Effector CD8-positive, alpha-beta T cell (primary cell): ENCODE results near the gene BRI3BP.

ENCODE experiments used
- DNase-seq: peaks from one replicate; lab custom pipeline; 2025; lab: John Stamatoyannopoulos, UW
- total RNA-seq, 4 experiments: gene quantifications; one replicate each; lab custom pipeline; 2026; lab: John Stamatoyannopoulos, UW

Gene BRI3BP
- 18.4 to 32.7 (median 25.9) reads per million in 4 experiments for total RNA-seq

DNA sequence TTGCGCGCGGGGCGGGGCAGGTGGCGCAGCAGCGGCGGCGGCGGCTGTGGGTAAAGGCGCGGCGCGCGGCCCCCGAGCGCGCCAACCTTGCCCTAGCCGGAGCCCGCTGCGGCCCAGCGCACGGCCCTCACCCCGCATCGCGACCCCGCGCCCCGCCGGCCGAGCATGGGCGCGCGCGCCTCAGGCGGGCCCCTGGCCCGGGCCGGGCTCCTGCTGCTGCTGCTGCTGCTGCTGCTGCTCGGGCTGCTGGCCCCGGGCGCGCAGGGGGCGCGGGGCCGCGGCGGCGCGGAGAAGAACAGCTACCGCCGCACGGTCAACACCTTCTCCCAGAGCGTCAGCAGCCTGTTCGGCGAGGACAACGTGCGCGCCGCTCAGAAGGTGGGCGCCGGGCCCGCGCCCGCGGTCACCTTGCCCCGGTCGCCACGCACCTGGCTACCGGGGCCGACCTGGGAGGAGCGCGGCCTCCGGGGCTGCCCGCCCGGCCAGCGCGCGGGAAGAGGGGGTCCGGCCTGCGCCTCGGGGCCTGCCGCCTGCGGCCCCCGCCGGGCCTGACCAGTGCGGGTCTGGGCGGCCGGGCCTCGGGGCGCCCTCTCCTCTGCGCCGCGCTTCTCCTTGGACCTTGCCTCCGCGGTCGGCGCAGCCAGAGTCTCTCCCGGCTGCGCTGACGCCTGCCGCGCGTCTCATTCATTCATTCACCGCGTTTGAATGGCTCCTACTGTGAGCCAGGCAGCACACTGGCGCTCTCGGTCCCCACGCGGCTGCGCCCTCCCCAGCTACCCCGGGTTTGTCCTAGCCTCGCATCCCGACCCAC is at the start of gene BRI3BP:
BRI3BP (plus strand) TSS at position 20 of the 811 bp plus-strand sequence; CDS start at position 166, 146 bp downstream.
- DNase-seq, result no peak

GRCh38 chr12:124946447-124946793 is 47.0 kb upstream of the BRI3BP start:
- no peak for DNase-seq

GRCh38 chr12:124947013-124947412 is 46.4 kb upstream of the BRI3BP start:
- no peak for DNase-seq

DNA sequence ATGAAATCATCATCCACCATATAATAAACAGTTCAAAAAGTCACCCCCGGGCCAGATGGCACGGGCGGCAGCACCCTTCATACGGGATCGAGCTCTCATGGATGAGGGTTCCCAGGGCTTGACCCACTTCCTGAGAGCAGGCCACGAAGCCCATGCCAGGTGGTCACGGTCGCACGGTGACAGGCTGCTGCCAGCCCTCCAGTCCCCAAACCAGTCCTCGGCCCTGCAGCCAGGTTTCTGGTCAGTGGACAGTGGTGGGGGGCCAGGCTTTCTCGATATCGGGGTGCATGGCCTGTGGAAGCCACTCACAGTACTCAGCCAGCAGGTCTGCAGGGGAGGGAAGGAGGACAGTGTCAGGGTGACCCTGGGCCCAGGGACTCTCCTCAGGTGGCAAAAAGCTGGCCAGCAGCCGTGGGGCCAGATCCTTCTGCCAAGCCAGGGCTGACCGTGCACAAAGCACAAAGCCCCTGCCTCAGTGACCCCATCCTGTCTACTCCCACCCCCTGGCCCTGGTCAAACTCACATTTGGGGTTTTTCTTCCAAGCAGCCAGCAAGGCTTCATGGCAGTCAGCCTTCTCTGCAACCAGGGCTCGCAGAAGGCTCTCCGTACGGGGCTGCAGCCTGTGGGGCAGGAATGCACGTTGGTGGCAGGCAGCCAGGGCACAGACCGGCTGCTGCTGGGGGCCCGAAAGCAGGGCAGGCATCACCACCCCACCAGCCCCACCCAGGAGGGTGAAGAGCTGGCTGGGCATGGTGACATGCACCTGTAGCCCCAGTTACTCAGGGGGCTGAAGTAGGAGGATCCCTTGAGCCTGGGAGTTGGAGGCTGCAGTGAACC is 45.7 kb upstream of the BRI3BP start:
- no peak for DNase-seq

- DNase-seq, result no peak
Measured at GRCh38 chr12:124949066-124949465, 44.4 kb upstream of the BRI3BP start.

DNA sequence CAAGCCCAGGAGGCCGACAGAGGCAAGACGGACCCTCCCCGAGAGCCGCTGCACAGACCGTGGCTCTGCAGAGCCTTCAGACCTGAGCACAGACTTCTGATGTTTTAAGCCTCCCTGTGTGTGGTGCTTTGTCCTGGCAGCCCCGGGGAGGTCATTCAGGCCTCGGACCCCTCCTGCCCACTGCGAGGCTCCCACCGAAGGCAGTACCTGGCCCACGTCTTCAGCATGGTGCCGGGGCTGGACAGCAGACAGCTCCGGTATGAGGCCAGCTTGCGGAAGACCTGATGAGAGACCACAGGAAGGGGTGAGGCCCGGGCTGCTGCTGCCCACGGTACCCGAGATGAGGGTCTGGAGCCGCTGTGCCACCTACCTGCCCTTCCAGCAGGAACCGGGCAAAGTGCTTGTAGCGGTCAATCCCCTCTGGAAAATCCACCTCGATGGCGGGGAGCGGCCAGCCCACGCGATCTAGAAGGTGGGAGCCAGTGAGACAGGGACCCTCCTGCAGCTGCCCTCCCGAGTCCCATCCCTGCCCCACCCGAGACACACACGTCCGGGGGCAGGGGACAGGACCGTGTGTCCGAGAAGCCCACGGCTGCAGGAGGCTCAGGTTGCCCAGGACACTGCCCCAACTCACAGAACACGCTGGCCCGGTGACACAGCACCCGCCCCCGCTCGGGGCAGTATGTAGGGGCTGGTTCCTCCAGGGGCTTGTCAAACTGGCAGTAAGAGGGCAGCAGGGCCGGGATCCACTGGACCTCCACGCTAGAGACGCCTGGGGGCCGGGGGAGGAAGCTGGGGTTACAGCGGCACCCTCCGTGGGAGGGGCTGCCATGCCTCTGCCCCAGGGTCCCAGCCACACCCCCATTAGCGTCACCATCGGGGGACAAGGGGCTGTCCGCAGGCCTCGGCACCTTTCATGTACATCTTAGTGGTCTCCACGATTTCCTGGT is 43.4 kb upstream of the BRI3BP start:
- DNase-seq, result no peak

DNA sequence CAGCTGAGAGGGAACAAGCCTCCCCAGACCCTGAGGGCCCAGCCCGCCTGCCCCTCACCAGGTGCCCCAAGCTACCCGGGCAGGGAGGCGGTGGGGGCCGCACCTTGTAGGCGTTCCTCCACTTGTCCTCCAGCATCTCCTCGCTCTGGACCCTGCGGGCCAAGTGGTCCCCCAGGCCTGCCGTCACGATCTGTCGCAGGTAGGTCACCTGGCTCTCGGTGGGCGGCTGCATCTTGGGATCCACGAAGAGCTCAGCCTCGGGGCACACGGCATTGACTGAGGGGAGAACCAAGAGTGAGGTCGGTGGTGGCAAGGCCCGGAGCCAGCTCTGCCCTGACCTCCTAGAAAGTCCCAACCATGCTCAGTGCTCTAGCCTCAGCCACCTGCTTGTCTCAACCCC is 41.1 kb upstream of the BRI3BP start:
- DNase-seq, result no peak

DNA sequence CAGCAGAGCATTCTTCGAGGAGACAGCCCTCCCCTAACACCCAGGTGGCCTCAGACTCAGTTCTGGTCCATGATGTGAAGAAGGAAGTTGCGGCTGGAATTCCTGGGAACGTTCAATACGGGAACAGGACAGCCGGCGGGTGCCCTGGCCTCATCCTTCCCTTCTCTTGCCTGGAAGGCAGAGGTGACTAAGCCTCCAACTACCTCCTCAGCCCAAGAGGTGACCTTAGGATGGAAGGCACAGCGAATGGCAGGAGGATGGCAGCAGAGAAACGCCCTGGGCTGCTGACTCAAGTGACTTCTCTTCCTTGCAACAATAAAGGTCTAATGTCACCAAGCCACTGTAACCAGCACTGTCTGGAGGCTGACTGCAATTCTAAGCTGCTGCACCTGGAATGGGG is 40.6 kb upstream of the BRI3BP start:
- no peak for DNase-seq

DNA sequence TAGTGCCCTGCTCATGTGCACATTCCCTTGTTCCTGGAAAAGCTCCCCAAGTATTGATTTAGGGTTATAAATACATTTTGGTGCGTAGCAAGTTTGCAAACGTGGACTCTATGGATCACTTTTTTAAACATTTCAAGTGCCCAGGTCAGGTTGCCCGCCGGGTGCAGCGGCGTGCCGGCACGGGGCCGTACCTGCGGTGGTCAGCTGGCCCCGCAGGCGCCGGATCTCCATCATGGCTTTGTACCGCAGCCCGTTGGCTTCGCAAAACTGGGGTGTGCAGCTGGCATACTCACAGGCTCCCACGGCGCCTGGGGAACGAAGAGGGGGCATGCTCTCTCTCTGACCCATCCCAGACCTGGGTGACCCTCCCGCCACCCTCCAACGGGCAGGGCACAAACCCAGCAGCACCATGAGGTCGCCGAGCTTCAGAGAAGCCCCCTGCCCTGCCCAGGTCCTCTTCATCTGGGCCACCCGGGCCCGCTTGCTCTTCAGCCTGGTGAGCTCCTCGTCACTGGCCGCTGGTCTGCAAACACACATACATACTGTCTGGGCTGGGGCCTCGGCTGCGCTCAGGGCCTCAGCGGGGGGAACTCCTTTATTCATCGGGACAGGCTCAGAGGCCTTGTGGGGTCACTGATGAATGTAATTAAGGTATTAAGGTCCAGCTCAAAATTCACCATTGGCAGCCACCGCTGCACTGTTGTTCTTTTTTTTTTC is 39.6 kb upstream of the BRI3BP start:
- DNase-seq, result no peak

DNA sequence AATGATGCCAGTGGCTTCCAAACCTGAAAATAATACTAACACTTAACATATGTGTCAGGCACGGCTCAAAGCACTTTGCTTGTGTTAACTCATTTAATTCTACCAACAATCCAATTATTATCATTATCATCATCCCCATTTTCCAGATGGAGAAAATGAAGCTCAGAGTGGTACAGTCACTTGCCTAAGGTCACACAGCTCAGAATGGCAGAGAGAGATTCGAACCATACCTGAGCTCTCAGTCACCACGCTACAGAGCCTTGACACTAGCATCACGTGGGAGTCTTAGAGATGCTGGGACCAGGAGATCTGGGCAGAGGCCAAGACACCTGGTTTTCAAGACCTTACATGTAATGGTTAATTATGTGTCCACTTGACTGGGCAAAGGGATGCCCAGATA is 38.7 kb upstream of the BRI3BP start:
- DNase-seq, result no peak

DNA sequence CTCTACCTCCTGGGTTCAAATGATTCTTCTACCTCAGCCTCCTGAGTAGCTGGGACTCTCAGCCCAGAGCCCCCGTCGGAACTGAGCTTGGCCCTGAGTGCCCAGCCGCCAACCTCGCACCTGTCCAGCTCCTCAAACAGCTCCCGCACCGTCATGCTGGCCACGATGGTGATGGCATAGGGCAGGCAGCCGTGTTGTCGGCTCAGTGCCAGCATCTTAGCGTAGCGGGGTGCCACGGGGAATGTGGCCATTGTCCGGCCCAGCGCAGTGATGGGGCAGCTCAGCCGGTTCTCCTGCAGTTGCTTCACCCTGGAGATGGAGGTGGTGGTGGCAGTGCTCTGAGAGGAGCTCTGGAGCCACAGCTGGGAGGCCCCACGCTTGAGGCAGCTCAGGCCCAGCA is 36.9 kb upstream of the BRI3BP start:
- DNase-seq, result no peak

GRCh38 chr12:124961055-124961454 is 32.4 kb upstream of the BRI3BP start:
- DNase-seq, result no peak

GRCh38 chr12:124963211-124963610 is 30.2 kb upstream of the BRI3BP start:
- DNase-seq, result no peak

- DNase-seq, result no peak
Measured at GRCh38 chr12:124964251-124964650, 29.2 kb upstream of the BRI3BP start.

- no peak for DNase-seq
Measured at GRCh38 chr12:124964836-124965462, 28.5 kb upstream of the BRI3BP start.

DNA sequence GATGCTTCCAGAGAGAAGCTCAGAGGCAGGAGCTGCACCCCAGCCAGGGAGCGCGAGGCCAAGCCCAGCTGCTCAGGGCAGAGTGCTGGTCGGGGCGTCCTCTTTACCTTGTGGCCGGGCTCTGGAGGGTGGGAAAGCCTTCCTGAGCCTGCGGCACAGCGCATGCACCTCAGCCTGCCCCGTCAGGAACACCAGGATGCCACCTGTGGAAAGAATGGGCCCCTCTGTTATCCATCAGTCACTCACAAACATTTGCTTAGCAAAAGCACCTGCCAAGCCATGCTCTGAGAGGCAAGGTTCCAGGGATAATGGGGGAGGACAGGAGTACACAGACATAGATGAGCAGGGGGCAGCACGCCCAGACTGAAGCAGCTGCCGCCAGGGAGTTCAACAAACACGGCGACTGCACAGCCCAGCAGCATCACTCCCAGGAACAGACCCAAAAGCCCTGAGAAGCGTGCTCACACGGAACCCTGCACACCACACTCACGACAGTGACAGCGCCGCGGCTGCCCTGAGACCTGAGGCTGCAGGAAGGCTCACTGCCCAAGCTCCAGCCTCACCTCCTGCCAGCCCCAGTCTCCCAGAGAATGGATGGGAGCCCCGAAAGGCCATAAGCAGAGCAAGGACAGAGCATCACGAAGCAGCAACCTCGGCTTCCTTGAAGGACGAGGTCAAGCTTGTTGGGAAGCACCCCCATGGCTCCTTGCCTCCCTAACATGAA is 26.3 kb upstream of the BRI3BP start:
- DNase-seq, result no peak

DNA sequence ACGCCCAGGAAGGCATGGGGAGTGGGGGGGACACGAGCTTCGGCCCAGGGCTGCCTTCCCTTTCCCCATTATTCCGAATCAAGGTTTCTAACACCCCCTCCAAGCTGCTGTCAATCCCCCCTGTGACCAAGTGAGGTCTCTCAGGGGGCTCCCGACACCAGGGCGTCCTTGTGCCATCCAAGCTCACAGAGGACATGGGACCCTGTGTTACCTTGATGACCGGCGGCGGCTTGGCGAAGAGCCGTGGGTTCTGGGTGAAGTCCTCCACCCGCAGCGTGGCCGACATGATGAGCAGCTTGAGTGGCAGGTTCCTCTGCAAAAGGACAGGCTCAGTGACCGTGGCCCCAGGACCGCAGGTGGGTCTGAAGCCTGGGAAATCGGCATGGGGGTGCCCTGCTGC is 24.8 kb upstream of the BRI3BP start:
- no peak for DNase-seq

DNA sequence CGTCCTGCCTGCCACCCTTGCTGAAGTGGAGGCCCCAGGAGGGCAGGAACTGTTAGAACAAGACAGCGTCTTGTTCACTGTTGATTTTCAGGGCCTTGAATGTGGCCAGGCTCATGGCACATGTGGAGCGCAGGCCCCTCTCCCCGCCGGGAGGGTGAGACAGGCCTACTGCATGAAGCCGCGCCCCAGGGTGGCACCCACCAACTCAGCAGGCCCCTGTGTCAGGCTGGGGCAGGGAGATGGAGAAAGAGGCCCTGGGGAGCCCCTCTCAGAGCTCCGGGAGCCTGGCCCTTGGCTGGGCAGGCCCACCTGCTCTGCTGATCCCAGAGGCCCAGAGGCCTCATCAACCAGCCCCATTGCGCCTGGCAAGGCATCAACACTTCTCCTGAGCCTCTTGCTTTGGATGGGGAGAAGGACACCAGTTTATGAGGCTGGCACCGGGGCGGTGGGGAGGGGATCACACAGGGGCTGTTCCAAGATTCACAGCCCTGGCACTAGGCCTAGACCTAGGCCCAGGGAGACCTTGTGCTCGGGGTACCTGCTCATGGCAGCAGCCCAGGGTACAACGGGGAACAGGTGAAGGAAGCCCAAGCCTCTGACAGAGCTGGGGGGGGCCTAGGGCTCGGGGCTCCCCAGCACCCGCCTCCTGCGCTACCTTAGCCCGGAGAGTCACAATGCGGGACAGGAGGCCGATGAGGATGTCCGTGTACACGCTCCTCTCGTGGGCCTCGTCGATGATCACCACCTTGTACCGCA is 22.6 kb upstream of the BRI3BP start:
- DNase-seq, result no peak

DNA sequence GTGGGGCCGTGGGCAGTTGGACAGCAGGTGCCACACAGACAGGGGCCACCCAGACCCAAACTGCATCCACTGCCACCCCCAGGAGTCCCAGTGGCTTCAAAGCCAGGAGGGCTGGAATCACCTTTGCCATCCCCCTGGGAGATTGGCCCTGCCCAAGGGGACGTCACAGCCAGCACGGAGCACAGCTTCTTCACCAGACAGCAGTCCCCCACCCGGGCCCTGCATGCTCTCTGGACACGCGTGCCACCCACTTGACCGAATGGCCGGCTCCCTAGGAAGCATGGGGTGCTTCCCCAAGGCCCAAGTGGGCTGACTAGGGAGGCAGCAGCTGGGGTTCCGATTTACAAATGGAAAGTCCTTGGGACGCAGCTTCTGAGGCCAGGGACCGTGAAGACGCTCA is 21.8 kb upstream of the BRI3BP start:
- no peak for DNase-seq
